Stimulated activated CD8-positive, alpha-beta memory T cell treated with anti-CD3 and anti-CD28 coated beads, Interleukin-4, amount 100 ng/mL, for 24 hours (primary cell): Measurements from ENCODE around the gene DIP2C.
"Not testable (repeated sequence)": the region's sequence is repeated elsewhere in the genome, so short reads cannot be mapped to it uniquely, and the experiment has no call there.

Experiments
- DNase-seq: peaks from one replicate; pipeline ENCODE4 v3.0.0-alpha.2; 2020; ENCODE audit warnings: low read depth

Gene DIP2C

GRCh38 chr10:639751-640672, 49.5 kb downstream of the DIP2C start:
- no peak for DNase-seq

GRCh38 chr10:639001-639750, 50.3 kb downstream of the DIP2C start:
- DNase-seq = no peak

DNA sequence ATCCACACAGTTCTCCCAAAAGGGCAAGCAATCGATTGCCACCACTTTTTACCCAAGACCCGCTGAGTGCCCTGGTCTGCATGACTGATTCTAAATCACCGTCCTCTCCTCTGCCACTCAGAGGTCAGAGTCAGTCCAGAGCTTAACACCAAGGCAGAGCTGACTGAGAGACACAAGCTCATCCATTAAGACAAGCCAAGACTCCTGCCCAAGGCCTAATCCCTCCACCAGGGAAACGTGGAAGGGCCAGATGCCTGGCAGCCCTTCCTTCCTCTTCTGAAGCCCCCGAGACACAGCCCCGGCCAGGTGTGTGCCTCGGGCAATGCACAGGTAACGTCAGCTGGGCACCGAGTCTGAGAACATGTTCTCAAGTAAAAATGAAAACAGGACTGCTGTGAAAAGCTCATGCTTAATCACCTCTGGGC, 51.7 kb downstream of the DIP2C start:
- no peak for DNase-seq

DNA sequence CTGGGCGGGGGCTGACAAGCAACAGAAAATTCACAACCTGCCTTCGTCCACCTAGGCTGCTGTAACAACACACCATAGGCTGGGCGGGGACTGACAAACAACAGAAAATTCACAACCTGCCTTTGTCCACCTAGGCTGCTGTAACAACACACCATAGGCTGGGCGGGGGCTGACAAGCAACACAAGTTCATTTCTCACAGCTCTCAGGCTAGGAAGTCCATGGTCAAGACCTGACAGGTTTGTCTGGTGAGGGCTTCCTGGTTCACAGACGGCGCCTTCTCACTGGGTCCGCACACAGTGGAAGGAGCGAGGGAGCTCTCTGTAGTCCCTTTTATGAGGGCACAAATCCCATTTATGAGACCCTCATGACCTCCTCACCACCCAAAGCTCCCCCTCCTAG, 52.2 kb downstream of the DIP2C start:
- no peak for DNase-seq

GRCh38 chr10:636769-637168, 52.7 kb downstream of the DIP2C start:
- no peak for DNase-seq

- DNase-seq = no peak
Measured at GRCh38 chr10:636016-636730, 53.3 kb downstream of the DIP2C start.

DNA sequence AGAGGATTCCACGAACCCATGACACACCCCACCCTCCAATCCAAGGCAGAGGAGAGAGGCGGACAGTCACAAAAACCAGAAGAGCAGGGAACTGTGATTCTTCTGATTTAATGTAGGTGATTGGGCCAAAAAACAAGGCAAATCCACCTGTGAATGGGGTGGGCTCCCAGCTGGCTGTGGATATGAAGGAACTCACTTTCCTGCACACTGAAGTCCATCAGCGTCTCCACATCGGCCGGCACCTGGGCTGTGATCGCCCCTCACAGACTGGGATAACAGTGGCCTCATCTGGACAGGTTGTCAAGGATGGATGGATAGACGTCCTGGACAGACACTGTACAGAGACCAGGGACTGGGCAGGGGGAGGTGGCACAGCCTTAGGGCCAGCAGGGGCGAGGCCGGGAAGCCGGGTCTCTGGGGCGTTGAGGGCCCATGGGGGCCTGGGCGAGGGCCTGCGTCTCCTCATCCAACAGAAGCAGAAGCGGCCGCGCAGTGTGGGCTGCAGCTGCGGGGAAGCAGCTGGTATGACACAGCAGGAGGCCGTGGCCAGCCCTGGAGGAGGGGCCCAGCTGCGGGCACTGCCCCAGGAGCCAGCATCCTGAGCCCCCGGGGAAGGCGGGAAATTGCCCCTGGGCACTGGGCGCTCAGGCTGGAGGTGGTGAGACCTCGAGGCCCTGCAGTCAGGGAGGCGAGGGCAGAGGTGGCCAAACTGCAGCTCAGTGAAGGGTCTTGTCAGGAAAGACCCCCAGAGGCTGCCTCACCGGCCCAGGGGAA, 54.2 kb downstream of the DIP2C start:
- DNase-seq = no peak

- DNase-seq = no peak
Measured at GRCh38 chr10:634256-634655, 55.2 kb downstream of the DIP2C start.

DNA sequence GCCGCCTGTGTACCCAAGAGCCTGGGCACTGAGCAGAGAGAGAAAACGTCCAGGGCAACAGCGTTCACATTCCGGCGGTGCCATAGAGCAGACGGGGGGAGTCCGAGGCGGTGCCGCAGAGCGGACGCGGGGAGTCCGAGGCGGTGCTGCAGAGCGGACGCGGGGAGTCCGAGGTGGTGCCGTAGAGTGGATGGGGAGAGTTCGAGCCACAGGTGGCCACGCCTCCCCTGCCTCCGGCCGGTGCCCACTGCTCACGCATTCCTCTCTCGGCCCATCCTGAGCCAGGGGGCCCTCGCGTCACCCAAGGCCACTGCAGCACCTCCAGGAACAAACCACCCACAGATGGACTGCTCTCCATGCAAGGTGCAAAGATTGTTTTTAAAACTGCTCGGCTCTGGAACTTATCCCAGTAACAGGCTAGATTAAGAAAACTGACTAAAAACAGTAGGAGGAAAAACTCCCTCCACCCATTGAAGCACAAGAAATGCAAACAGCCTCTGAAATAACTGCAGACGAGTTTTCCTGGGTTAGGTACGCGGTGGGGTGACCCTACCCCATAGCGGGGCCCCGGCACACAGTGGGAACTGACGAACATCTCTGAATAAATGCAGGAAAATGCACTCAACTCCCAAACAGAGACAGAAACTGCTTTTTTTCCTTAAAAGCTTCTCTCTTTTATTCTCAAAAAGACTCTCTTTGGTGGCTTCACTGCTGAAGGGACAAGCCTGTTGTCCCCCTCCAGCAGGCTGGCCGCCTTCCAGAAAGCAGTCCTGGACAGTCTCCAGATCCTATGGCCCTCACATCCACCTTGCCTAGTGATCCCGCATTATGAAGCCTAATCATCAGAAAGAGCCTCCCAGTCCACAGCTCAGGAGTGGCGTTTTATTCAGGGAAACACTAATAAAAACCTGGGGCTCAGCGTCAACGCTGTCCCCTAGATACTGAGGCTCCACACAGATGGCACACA, 55.9 kb downstream of the DIP2C start:
- DNase-seq = no peak

DNA sequence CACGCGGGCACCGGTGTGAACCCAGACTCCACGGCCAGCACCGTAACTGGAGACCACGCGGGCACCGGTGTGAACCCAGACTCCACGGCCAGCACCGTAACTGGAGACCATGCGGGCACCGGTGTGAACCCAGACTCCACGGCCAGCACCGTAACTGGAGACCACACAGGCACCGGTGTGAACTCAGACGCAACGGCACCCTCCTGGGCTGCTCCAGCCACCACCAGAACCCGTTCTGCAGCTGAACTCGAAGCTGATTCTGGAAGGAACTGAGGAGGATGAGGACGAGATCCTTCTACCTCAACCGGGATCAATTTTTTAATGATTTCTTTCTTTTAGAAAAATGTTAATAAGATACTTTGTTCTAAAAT, 56.7 kb downstream of the DIP2C start:
- DNase-seq = not testable (repeated sequence)

- not testable (repeated sequence) for DNase-seq
Measured at GRCh38 chr10:632155-632806, 57.2 kb downstream of the DIP2C start.

DNA sequence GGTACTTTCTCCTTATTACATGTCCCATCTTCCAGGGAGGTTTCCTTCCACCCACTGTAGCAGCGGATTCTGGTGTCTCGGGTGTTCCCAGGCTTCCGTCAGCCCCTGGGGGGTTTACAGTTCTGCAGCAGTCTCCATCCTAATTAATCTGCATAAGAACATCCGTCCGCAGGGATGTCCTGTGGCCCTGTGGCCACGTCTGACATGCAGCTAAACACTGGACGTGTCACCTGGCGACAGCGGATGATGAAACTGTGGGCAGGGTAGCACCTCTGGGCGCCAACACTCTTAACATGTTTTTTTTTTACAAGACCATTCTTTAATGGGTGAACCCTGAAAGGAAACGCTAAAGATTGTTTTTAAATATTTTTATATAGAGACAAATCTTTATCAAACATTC, 58.2 kb downstream of the DIP2C start:
- no peak for DNase-seq

GRCh38 chr10:630581-631073, 58.8 kb downstream of the DIP2C start:
- DNase-seq = no peak

- DNase-seq = no peak
Measured at GRCh38 chr10:629186-629998, 60.1 kb downstream of the DIP2C start.

- DNase-seq = no peak
Measured at GRCh38 chr10:628386-629045, 61.0 kb downstream of the DIP2C start.

GRCh38 chr10:627032-627992, 62.2 kb downstream of the DIP2C start:
- no peak for DNase-seq
